Transverse colon (tissue), 4 donors: Measurements from ENCODE around the gene FBXW9. TPM values are rescaled to one million over a fixed set of nuclear protein-coding genes. Genes with fewer than 3 reads are reported as not detected.

Source experiments
- DNase-seq: peaks from one replicate; pipeline ENCODE4 v3.0.0-alpha.2; 2019
- H3K27ac ChIP-seq, 4 donors: fragments of 200-600 bp; sonication (generic); 2 replicates each; pipeline ENCODE4 v1.5.1; 2016 to 2018; ENCODE audit warnings: inconsistent platforms in 4 of 4
- H3K27me3 ChIP-seq: fragments of 200-600 bp; sonication (generic); 2 replicates; pipeline ENCODE4 v1.5.1; 2017; ENCODE audit warnings: inconsistent platforms
- H3K36me3 ChIP-seq, 4 donors: fragments of 200-600 bp; sonication (generic); 2 replicates each; pipeline ENCODE4 v1.5.1; 2017 to 2019; ENCODE audit warnings: inconsistent platforms in 4 of 4
- H3K4me1 ChIP-seq, 4 donors: fragments of 200-600 bp; sonication (generic); 2 replicates each; pipeline ENCODE4 v1.5.1; 2017 to 2020; ENCODE audit warnings: inconsistent platforms in 4 of 4
- H3K4me3 ChIP-seq, 4 donors: fragments of 200-600 bp; sonication (generic); 1 replicate in 1 of 4; 2 replicates in 3 of 4; pipeline versions ENCODE4 v1.5.1 to v1.6.1; 2017 to 2019; ENCODE audit warnings: inconsistent platforms in 4 of 4
- H3K9me3 ChIP-seq, 2 donors: fragments of 200-600 bp; sonication (generic); 2 replicates each; pipeline ENCODE4 v1.5.1; 2017 to 2019; ENCODE audit warnings: inconsistent platforms in 2 of 2
- CTCF ChIP-seq, 5 experiments: fragments of 200-600 bp in 3 of 5; fragments of 450-650 bp in 2 of 5; sonication (generic) in 3 of 5; IDR thresholded peaks; 1 replicate in 2 of 5; 2 replicates in 3 of 5; pipeline ENCODE4 v1.5.1; 2016 to 2017; ENCODE audit warnings: antibody characterized with exemption in 5 of 5, inconsistent platforms in 3 of 5, mild to moderate bottlenecking in 2 of 5, moderate library complexity in 1 of 5
- EP300 ChIP-seq: sonication (generic); formaldehyde crosslinking; IDR thresholded peaks from one replicate; pipeline ENCODE4 v1.6.1; 2017; ENCODE audit warnings: antibody characterized with exemption, low read depth
- POLR2A ChIP-seq: fragments of 450-650 bp; IDR thresholded peaks from one replicate; pipeline ENCODE4 v1.6.1; 2016; ENCODE audit warnings: antibody characterized with exemption, mild to moderate bottlenecking, moderate library complexity
- POLR2AphosphoS5 ChIP-seq, 3 donors: sonication (generic); formaldehyde crosslinking; IDR thresholded peaks; one replicate each; pipeline ENCODE4 v1.6.1; 2016; ENCODE audit warnings: antibody characterized with exemption in 3 of 3
- WGBS, 2 donors: methylation state at CpG; one replicate each; pipeline ENCODE4 v1.1.5; 2018; ENCODE audit warnings: low coverage in 1 of 2; 5-methylcytosine and 5-hydroxymethylcytosine counted together
- in situ Hi-C, 4 donors: fragments of 200-750 bp; cut with MboI; loops; one replicate each; pipeline versions ENCODE4 v1.15.0 to v1.15.1; 2017; ENCODE audit warnings: low sequenced_read_pairs in 3 of 4, low pct_ligation_motif_present in 1 of 4, low pct_unique_long_range_greater_than_20kb in 1 of 4
- intact Hi-C: fragments of 100-400 bp; cut with DNase I; formaldehyde crosslinking; loops from one replicate; pipeline ENCODE4 v1.15.1; 2023; ENCODE audit warnings: low total_unique reads
- total RNA-seq, 4 donors: library from RNA; depleted of rRNA; stranded (reverse); fragments of >200 nt; gene quantifications; one replicate each; pipeline ENCODE4 v1.1.0, GENCODE V29; 2016

The FBXW9 gene
- total RNA-seq, 4 donors from 2014 or later: 3.2 to 8.1 (median 4.9) TPM

- Histone ChIP-seq H3K4me1 (peaks cover 0 to 19% (median 12%) of the 10 kb centered on the region in 4 donors), H3K27ac (no peak overlapping the region), H3K36me3 (no peaks in the 10 kb centered on the region), H3K9me3 (no peaks in the 10 kb centered on the region), H3K27me3 (no peaks in the 10 kb centered on the region), H3K4me3 (no peak overlapping the region)
- no peak for DNase-seq
- 90% methylated on average over 8 of the region's 16 CpGs; no CpG with 5 or more reads in 1 of the 2 donors for WGBS, 2 donors
- intact Hi-C loops: no loop called here
- TF ChIP-seq CTCF (IDR thresholded peaks at IDR 0.05) (no peak), EP300 (no peak), POLR2A (no peak), POLR2AphosphoS5 (IDR thresholded peaks at IDR 0.05) (no peak)
- in situ Hi-C loops: no loop called here
These were observed 1.8 kb downstream of the FBXW9 start for GRCh38 chr19:12694641-12695040.

GRCh38 chr19:12692960-12693359 is 3.5 kb downstream of the FBXW9 start:
- Histone ChIP-seq H3K27ac (no peak overlapping the region), H3K36me3 (no peaks in the 10 kb centered on the region), H3K4me3 (no peak overlapping the region), H3K4me1 (peaks cover 0 to 19% (median 12%) of the 10 kb centered on the region in 4 donors), H3K27me3 (no peaks in the 10 kb centered on the region), H3K9me3 (no peaks in the 10 kb centered on the region)
- intact Hi-C loops (no loop called here), in situ Hi-C loops (no loop called here)
- WGBS, 2 donors: 100% methylated on average over 4 of the region's 5 CpGs; no CpG with 5 or more reads in 1 of the 2 donors
- no peak for DNase-seq
- no peak for TF ChIP-seq POLR2A
- TF ChIP-seq POLR2AphosphoS5 (IDR thresholded peaks at IDR 0.05): no peak
- no peak for TF ChIP-seq CTCF (IDR thresholded peaks at IDR 0.05)
- TF ChIP-seq EP300: no peak

GRCh38 chr19:12689581-12690216 is 6.7 kb downstream of the FBXW9 start:
- Histone ChIP-seq H3K4me1 (no peaks in the 10 kb centered on the region), H3K4me3 (no peak overlapping the region), H3K9me3 (no peaks in the 10 kb centered on the region), H3K36me3 (no peaks in the 10 kb centered on the region), H3K27ac (no peak overlapping the region), H3K27me3 (no peaks in the 10 kb centered on the region)
- intact Hi-C loops: no loop called here
- TF ChIP-seq CTCF (IDR thresholded peaks at IDR 0.05): no peak
- no peak for TF ChIP-seq POLR2AphosphoS5 (IDR thresholded peaks at IDR 0.05)
- TF ChIP-seq EP300: no peak
- no peak for TF ChIP-seq POLR2A
- DNase-seq: no peak
- in situ Hi-C loops: no loop called here
- 83% methylated on average over 26 of the region's 26 CpGs; no CpG with 5 or more reads in 1 of the 2 donors for WGBS, 2 donors

GRCh38 chr19:12689012-12689411 is 7.4 kb downstream of the FBXW9 start:
- Histone ChIP-seq H3K9me3 (no peaks in the 10 kb centered on the region), H3K4me3 (no peak overlapping the region), H3K27me3 (no peaks in the 10 kb centered on the region), H3K4me1 (no peaks in the 10 kb centered on the region), H3K36me3 (no peaks in the 10 kb centered on the region), H3K27ac (no peak overlapping the region)
- TF ChIP-seq POLR2A (no peak), EP300 (no peak), POLR2AphosphoS5 (IDR thresholded peaks at IDR 0.05) (no peak), CTCF (IDR thresholded peaks at IDR 0.05) (no peak)
- DNase-seq: no peak
- in situ Hi-C loops: no loop called here
- intact Hi-C loops: no loop called here
- WGBS, 2 donors: 81% methylated on average over 5 of the region's 12 CpGs; no CpG with 5 or more reads in 1 of the 2 donors
